ENCODE data around the gene SSTR4. TPM values are rescaled to one million over a fixed set of nuclear protein-coding genes. Genes with fewer than 3 reads are reported as not detected.

Gene SSTR4
- total RNA-seq, 3 donors from 2014 or later: 0.19 TPM; not detected in 2

DNA sequence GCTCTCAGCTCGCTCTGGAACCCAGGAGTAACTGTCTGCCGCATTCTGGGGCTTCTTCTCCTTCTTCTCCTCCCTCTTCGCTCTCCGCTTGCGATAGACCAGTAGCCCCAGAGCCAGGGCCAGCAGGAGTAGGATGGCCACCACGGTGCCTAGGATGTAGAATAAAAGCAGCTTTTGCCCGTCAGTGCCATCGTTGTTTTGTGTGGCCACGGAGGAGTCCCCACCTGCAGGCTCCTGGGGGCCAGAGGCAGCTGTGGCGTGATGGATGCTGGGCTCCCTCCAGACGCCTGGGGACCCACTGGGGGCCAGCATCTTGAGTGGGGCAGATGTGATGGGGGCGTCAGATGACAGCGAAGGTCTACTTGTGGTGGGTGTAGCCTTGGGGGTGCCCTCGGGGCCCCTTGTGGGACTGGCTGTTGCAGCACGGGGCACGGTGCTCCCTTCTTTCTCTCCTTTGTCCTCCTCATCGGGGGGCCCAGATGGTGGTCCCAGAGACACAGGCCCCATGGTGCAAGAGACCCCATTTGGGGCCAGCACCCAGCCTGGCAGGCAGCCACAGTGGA is 49.3 kb downstream of the SSTR4 start:
- no peaks in the 10 kb centered on the region for H3K4me1 ChIP-seq (ENCODE audit: low read depth)
- no peaks in the 10 kb centered on the region for H3K9me3 ChIP-seq
- ATAC-seq (no peak), DNase-seq (no peak)
- TF ChIP-seq, protein P1, sequence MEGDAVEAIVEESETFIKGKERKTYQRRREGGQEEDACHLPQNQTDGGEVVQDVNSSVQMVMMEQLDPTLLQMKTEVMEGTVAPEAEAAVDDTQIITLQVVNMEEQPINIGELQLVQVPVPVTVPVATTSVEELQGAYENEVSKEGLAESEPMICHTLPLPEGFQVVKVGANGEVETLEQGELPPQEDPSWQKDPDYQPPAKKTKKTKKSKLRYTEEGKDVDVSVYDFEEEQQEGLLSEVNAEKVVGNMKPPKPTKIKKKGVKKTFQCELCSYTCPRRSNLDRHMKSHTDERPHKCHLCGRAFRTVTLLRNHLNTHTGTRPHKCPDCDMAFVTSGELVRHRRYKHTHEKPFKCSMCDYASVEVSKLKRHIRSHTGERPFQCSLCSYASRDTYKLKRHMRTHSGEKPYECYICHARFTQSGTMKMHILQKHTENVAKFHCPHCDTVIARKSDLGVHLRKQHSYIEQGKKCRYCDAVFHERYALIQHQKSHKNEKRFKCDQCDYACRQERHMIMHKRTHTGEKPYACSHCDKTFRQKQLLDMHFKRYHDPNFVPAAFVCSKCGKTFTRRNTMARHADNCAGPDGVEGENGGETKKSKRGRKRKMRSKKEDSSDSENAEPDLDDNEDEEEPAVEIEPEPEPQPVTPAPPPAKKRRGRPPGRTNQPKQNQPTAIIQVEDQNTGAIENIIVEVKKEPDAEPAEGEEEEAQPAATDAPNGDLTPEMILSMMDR (IDR thresholded peaks at IDR 0.05): no peak
- intact Hi-C loops (cut with DNase I, micrococcal nuclease): no loop called here
- no peaks in the 10 kb centered on the region for H3K36me3 ChIP-seq (ENCODE audit: low read depth)
- no peak overlapping the region for H3K4me3 ChIP-seq

DNA sequence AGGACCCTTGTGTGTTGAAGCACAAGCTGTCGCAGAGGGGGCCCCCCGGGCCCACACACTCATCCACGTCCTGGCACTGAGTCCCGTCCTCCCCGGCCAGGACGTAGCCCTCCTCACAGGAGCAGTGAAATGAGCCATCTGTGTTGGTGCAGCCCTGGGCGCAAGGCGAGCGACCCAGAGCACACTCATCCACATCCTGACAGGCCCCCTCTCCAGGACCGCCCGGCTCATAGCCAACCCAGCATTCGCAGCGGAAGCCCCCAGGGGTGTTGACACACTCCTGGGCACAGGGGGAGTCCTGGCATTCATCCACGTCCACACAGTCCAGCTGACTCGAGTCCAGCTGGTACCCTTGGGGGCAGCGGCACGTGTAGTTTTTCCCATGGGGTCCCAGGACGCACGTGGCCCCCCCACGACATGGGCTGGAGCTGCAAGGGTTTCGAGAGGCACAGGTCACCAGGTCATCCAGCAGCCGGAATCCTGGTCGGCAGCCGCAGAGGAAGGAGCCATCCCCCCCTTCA is 49.8 kb downstream of the SSTR4 start:
- ATAC-seq: no peak
- H3K36me3 ChIP-seq (ENCODE audit: low read depth): no peaks in the 10 kb centered on the region
- intact Hi-C loops (cut with DNase I, micrococcal nuclease): no loop called here

DNA sequence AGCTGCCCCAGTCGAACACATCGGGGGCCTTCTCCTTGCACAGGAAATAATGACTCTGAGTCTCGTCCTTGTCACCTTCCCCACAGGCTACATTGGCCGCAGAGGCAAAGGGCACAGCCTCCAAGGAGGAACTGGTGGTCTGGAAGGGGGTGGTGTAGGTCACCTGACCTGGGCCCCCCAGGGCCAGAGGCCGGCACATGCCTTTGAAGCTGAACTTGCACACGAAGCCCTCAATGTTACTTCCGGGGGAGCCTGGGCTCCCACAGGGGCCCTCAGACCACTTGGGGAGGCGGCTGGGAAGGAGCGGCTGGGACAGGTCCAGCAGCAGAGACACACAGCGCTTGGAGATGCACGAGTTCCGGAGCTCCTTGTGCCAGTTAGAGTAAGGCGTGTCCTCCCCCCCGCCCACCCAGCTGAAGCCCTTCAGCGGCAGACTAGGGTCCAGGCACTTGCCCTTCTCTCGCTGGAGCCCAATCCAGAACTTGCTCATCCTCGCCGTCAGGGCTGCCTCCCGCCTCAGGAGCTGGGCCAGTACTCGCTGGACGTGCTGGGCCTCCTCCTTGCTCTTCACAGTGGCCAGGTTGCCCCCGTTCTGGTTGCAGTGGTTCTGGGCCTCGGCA is 50.4 kb downstream of the SSTR4 start:
- H3K36me3 ChIP-seq (ENCODE audit: low read depth): no peaks in the 10 kb centered on the region
- intact Hi-C loops (cut with DNase I, micrococcal nuclease): no loop called here
- no peaks in the 10 kb centered on the region for H3K9me3 ChIP-seq
- TF ChIP-seq, protein P1 (IDR thresholded peaks at IDR 0.05): no peak
- no peak overlapping the region for H3K4me3 ChIP-seq
- ATAC-seq: peak; percentile 18
- DNase-seq: no peak
- no peaks in the 10 kb centered on the region for H3K4me1 ChIP-seq (ENCODE audit: low read depth)

More for the DNA sequence above, 49.8 kb downstream of the SSTR4 start:
- no peak overlapping the region for H3K4me3 ChIP-seq
- no peaks in the 10 kb centered on the region for H3K9me3 ChIP-seq
- no peaks in the 10 kb centered on the region for H3K4me1 ChIP-seq (ENCODE audit: low read depth)
- DNase-seq: no peak
- TF ChIP-seq, protein P1 (IDR thresholded peaks at IDR 0.05): no peak

DNA sequence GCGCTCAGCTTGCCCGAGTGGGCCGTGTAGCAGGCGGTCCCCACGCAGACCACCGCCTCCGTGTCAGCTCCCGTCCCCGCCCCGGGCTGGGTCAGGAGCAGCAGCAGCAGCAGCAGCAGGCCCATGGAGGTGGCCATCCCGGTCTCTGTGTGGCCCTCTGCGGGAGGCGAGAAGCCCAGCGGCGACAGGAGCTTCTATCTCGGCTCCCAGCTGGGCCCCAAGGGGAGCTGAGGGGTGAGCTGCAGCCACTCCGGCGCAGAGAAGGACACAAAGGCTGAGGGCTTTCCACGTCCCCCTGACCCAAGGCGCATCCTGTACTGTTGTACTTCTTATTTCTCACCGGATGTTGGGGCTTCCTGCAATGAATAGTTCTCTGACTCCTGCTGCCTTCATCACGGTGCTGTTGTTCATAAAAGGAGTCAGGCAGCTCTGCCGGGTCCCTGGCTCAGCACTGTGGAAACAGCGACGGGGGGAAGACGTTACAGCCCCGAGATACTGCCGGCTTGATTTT is 51.0 kb downstream of the SSTR4 start, which contains the start of gene CD93:
Gene CD93, minus strand, starts transcription at position 269 of the 511 bp plus-strand sequence. Its CDS starts 132 bp downstream, at position 137.
- DNase-seq (no peak), ATAC-seq (peak; percentile 41)
- no peaks in the 10 kb centered on the region for H3K4me1 ChIP-seq (ENCODE audit: low read depth)
- H3K36me3 ChIP-seq (ENCODE audit: low read depth): no peaks in the 10 kb centered on the region
- no peaks in the 10 kb centered on the region for H3K9me3 ChIP-seq
- intact Hi-C loops (cut with DNase I, micrococcal nuclease): no loop called here
- TF ChIP-seq, protein P1 (IDR thresholded peaks at IDR 0.05): no peak
- no peak within 1 kb of the TSS for H3K4me3 ChIP-seq

DNA sequence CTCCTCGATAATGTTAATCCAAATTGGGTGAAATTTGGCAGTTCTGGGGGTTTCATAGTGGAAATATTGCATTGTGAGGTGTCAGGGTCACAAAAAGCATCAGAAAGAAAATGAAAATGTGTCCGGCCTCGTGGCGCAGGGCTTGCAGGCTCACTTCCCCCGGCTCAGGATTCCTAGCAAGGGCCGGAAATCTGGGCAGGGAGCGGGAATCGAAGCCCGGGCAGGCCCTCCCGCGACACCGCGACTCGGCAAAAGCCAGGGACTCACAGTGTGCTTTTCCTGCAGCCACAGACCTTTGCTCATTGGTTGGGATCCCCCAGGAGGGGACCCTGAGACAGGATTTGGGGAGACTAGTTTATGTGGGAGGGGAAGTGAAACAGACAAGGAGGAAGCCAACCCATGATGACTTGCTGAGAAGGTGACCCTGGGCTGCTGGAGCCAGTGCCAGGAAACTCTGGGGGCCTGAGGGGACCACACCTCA is 51.9 kb downstream of the SSTR4 start:
- peak in 1 of 3 donors; percentile 60 for DNase-seq
- peak; percentile 12 for ATAC-seq
- H3K9me3 ChIP-seq: no peaks in the 10 kb centered on the region
- no peak overlapping the region for H3K4me3 ChIP-seq
- intact Hi-C loops (cut with DNase I, micrococcal nuclease): no loop called here
- H3K4me1 ChIP-seq (ENCODE audit: low read depth): no peaks in the 10 kb centered on the region
- TF ChIP-seq, protein P1 (IDR thresholded peaks at IDR 0.05): no peak
- H3K36me3 ChIP-seq (ENCODE audit: low read depth): no peaks in the 10 kb centered on the region
